Loucy (cell line): ENCODE data around the gene FAHD1.

Source experiments
- H2AFZ ChIP-seq: fragments of 200-600 bp; sonication (generic); 2 replicates; pipeline ENCODE4 v1.6.0; 2016; ENCODE audit warnings: antibody characterized with exemption, mild to moderate bottlenecking, low read length, moderate library complexity
- H3F3A ChIP-seq: fragments of 200-600 bp; 2 replicates; pipeline ENCODE4 v1.6.0; 2016; ENCODE audit warnings: antibody characterized with exemption, low read depth, mild to moderate bottlenecking
- H3K27me3 ChIP-seq: fragments of 200-600 bp; sonication (generic); 2 replicates; pipeline ENCODE4 v1.6.1; 2014; ENCODE audit warnings: low read length, mild to moderate bottlenecking; ENCODE audit not compliant: insufficient read depth, poor library complexity, severe bottlenecking
- H3K36me3 ChIP-seq: fragments of 200-600 bp; sonication (generic); 2 replicates; pipeline ENCODE4 v1.6.1; 2016; ENCODE audit warnings: low read length; ENCODE audit not compliant: insufficient read depth
- H3K4me1 ChIP-seq: fragments of 200-600 bp; sonication (generic); 2 replicates; pipeline ENCODE4 v1.5.1; 2014; ENCODE audit warnings: low read length, mild to moderate bottlenecking; ENCODE audit not compliant: insufficient read depth, poor library complexity, severe bottlenecking
- H3K4me2 ChIP-seq: fragments of 200-600 bp; sonication (generic); 2 replicates; pipeline ENCODE4 v1.6.0; 2014; ENCODE audit warnings: antibody characterized with exemption, low read length, low read depth, mild to moderate bottlenecking; ENCODE audit not compliant: poor library complexity, severe bottlenecking
- H3K4me3 ChIP-seq: fragments of 200-600 bp; sonication (generic); 2 replicates; pipeline ENCODE4 v1.5.1; 2014; ENCODE audit warnings: low read length, mild to moderate bottlenecking, mixed read lengths; ENCODE audit not compliant: poor library complexity, severe bottlenecking
- H3K79me2 ChIP-seq: fragments of 200-600 bp; sonication (generic); 2 replicates; pipeline ENCODE4 v1.6.1; 2014; ENCODE audit warnings: low read length; ENCODE audit not compliant: insufficient read depth
- H3K9ac ChIP-seq: fragments of 200-600 bp; sonication (generic); 2 replicates; pipeline ENCODE4 v1.6.0; 2014; ENCODE audit warnings: mild to moderate bottlenecking, low read depth, low read length, moderate library complexity; ENCODE audit not compliant: poor library complexity, severe bottlenecking
- H3K9me2 ChIP-seq: fragments of 200-600 bp; sonication (generic); replicated peaks from 2 replicates; pipeline ENCODE4 v1.6.1; 2016; ENCODE audit warnings: low read depth, low read length, mixed read lengths
- H3K9me3 ChIP-seq: fragments of 200-600 bp; sonication (generic); 2 replicates; pipeline ENCODE4 v1.6.1; 2014; ENCODE audit warnings: mild to moderate bottlenecking, antibody characterized with exemption, low read length, low read depth; ENCODE audit not compliant: insufficient read depth
- H4K20me1 ChIP-seq: fragments of 200-600 bp; sonication (generic); 2 replicates; pipeline ENCODE4 v1.6.0; 2014; ENCODE audit warnings: antibody characterized with exemption, low read length, mild to moderate bottlenecking; ENCODE audit not compliant: insufficient read depth, poor library complexity, severe bottlenecking
- CTCF ChIP-seq: fragments of 200-600 bp; sonication (generic); conservative IDR thresholded peaks from 2 replicates; pipeline ENCODE4 v1.5.1; 2014; ENCODE audit warnings: mild to moderate bottlenecking, antibody characterized with exemption, low read length
- EZH2phosphoT487 ChIP-seq: fragments of 200-600 bp; IDR thresholded peaks from 2 replicates; pipeline ENCODE4 v1.6.1; 2018; ENCODE audit warnings: antibody characterized with exemption, mild to moderate bottlenecking, moderate library complexity, borderline replicate concordance

Gene FAHD1

GRCh38 chr16:1820096-1820945 is 6.7 kb upstream of the FAHD1 start:
- H3K4me1 ChIP-seq: no peaks in the 10 kb centered on the region
- no peak overlapping the region for H3K4me3 ChIP-seq
- H3K36me3 ChIP-seq: no peaks in the 10 kb centered on the region
- H3K9ac ChIP-seq: no peak overlapping the region
- H2AFZ ChIP-seq: no peak overlapping the region
- no peaks in the 10 kb centered on the region for H3K27me3 ChIP-seq
- peaks cover 2% of the 10 kb centered on the region; the same call in 1 of the 2 replicates for H3K79me2 ChIP-seq
- no peaks in the 10 kb centered on the region for H3K9me2 ChIP-seq
- no peak overlapping the region for H3K4me2 ChIP-seq
- no peaks in the 10 kb centered on the region for H3F3A ChIP-seq
- no peaks in the 10 kb centered on the region for H4K20me1 ChIP-seq
- no peaks in the 10 kb centered on the region for H3K9me3 ChIP-seq
- TF ChIP-seq EZH2phosphoT487 (no peak), CTCF (no peak)

- H4K20me1 ChIP-seq: no peaks in the 10 kb centered on the region
- TF ChIP-seq EZH2phosphoT487 (no peak), CTCF (no peak)
- peaks cover 8% of the 10 kb centered on the region; the same call in 1 of the 2 replicates for H3K79me2 ChIP-seq
- H3K4me3 ChIP-seq: no peak overlapping the region
- H3F3A ChIP-seq: no peaks in the 10 kb centered on the region
- no peaks in the 10 kb centered on the region for H3K4me1 ChIP-seq
- no peak overlapping the region for H3K4me2 ChIP-seq
- H2AFZ ChIP-seq: no peak overlapping the region
- no peaks in the 10 kb centered on the region for H3K9me2 ChIP-seq
- H3K9ac ChIP-seq: no peak overlapping the region
- no peaks in the 10 kb centered on the region for H3K9me3 ChIP-seq
- no peaks in the 10 kb centered on the region for H3K36me3 ChIP-seq
- no peaks in the 10 kb centered on the region for H3K27me3 ChIP-seq
Measured at GRCh38 chr16:1820946-1821290, 6.1 kb upstream of the FAHD1 start.

GRCh38 chr16:1821861-1822611 is 5.0 kb upstream of the FAHD1 start:
- H3K27me3 ChIP-seq: no peaks in the 10 kb centered on the region
- no peaks in the 10 kb centered on the region for H4K20me1 ChIP-seq
- no peak overlapping the region for H3K9ac ChIP-seq
- no peaks in the 10 kb centered on the region for H3K36me3 ChIP-seq
- no peaks in the 10 kb centered on the region for H3K9me3 ChIP-seq
- no peak for TF ChIP-seq EZH2phosphoT487
- TF ChIP-seq CTCF: no peak
- H3K4me2 ChIP-seq: no peak overlapping the region
- no peaks in the 10 kb centered on the region for H3K9me2 ChIP-seq
- H3K4me1 ChIP-seq: no peaks in the 10 kb centered on the region
- H3F3A ChIP-seq: no peaks in the 10 kb centered on the region
- H3K4me3 ChIP-seq: no peak overlapping the region
- no peak overlapping the region for H2AFZ ChIP-seq
- H3K79me2 ChIP-seq: peaks cover 8% of the 10 kb centered on the region; the same call in 1 of the 2 replicates
